CD4-positive, alpha-beta T cell (primary cell): ENCODE results near the gene ORM1. TPM values are rescaled to one million over a fixed set of nuclear protein-coding genes. Genes with fewer than 3 reads are reported as not detected.

Experiments
- ATAC-seq: fragments of 200-7000 bp; cut with Tn5 transposase; one replicate; pipeline ENCODE4 v1.10.0; 2022; ENCODE audit warnings: mild to moderate bottlenecking; ENCODE audit not compliant: poor library complexity
- CTCF ChIA-PET: fragments of 350-600 bp; sonication (Branson Sonifier 250); formaldehyde crosslinking; loops from one replicate; lab custom pipeline; 2021; ENCODE audit warnings: antibody characterized with exemption, inconsistent platforms; lab: Charles Lee
- POLR2A ChIA-PET: fragments of 350-600 bp; sonication (Branson Sonifier 250); formaldehyde crosslinking; loops from one replicate; lab custom pipeline; 2021; ENCODE audit warnings: antibody characterized with exemption, inconsistent platforms; lab: Charles Lee
- DNase-seq, 14 experiments: peaks; one replicate each; pipeline ENCODE4 v3.0.0-alpha.2; 2013 to 2020; ENCODE audit warnings: mixed read lengths in 2 of 14
- H3K27ac ChIP-seq, 2 donors: one replicate each; pipeline versions ENCODE4 v1.5.1 to v1.7.0; 2013; ENCODE audit warnings: low read length in 2 of 2, low read depth in 1 of 2, mild to moderate bottlenecking in 1 of 2
- H3K27me3 ChIP-seq, 2 experiments: 1 replicate in 1 of 2; 2 replicates in 1 of 2; pipeline versions ENCODE4 v1.6.1 to v1.7.0; 2013; ENCODE audit warnings: low read length in 2 of 2, control low read depth in 1 of 2, mild to moderate bottlenecking in 1 of 2, moderate library complexity in 1 of 2; ENCODE audit not compliant: insufficient read depth in 2 of 2, control insufficient read depth in 1 of 2
- H3K36me3 ChIP-seq: one replicate; pipeline ENCODE4 v1.6.1; 2013; ENCODE audit warnings: low read length, control low read depth; ENCODE audit not compliant: insufficient read depth
- H3K4me1 ChIP-seq: one replicate; pipeline ENCODE4 v1.6.1; 2013; ENCODE audit warnings: low read length, control low read depth; ENCODE audit not compliant: insufficient read depth
- H3K4me3 ChIP-seq: one replicate; pipeline ENCODE4 v1.5.1; 2013; ENCODE audit warnings: mild to moderate bottlenecking, low read length, moderate library complexity
- H3K9me3 ChIP-seq, 2 experiments: 1 replicate in 1 of 2; 2 replicates in 1 of 2; pipeline versions ENCODE4 v1.6.1 to v1.7.0; 2013; ENCODE audit warnings: low read length in 2 of 2, mild to moderate bottlenecking in 2 of 2, control low read depth in 1 of 2, moderate library complexity in 1 of 2; ENCODE audit not compliant: control insufficient read depth in 1 of 2, insufficient read depth in 1 of 2
- H3K27ac Mint-ChIP-seq: one replicate; pipeline ENCODE4 v1.8.0; 2020; ENCODE audit warnings: mixed read lengths
- H3K27me3 Mint-ChIP-seq: one replicate; pipeline ENCODE4 v1.8.0; 2021; ENCODE audit warnings: mixed read lengths
- H3K36me3 Mint-ChIP-seq: one replicate; pipeline ENCODE4 v1.8.0; 2021; ENCODE audit warnings: low read depth, mixed read lengths
- H3K4me1 Mint-ChIP-seq: one replicate; pipeline ENCODE4 v1.8.0; 2021; ENCODE audit warnings: low read depth, mixed read lengths
- H3K4me3 Mint-ChIP-seq: one replicate; pipeline ENCODE4 v1.8.0; 2020; ENCODE audit warnings: mild to moderate bottlenecking, mixed read lengths
- H3K9me3 Mint-ChIP-seq: one replicate; pipeline ENCODE4 v1.8.0; 2020; ENCODE audit warnings: mixed read lengths
- intact Hi-C, 2 experiments: fragments of 100-400 bp; cut with DNase I in 1 of 2; cut with micrococcal nuclease in 1 of 2; formaldehyde crosslinking; loops; one replicate each; pipeline versions ENCODE4 v1.15.1 to v1.9.0; 2023 to 2025; cut with DNase I, micrococcal nuclease
- total RNA-seq, 174 experiments: library from RNA in 2 of 174; stranded (reverse) in 2 of 174; gene quantifications; one replicate each; pipeline ENCODE4 v1.2.3 and lab custom pipeline; 2021 to 2026
- TF ChIP-seq, protein P1 (sequence below): fragments of 200-600 bp; IDR thresholded peaks from one replicate; pipeline ENCODE4 v1.8.0; 2022; ENCODE audit warnings: antibody characterized with exemption, mild to moderate bottlenecking

The ORM1 gene
- total RNA-seq, 2 experiments from 2014 or later = not detected

DNA sequence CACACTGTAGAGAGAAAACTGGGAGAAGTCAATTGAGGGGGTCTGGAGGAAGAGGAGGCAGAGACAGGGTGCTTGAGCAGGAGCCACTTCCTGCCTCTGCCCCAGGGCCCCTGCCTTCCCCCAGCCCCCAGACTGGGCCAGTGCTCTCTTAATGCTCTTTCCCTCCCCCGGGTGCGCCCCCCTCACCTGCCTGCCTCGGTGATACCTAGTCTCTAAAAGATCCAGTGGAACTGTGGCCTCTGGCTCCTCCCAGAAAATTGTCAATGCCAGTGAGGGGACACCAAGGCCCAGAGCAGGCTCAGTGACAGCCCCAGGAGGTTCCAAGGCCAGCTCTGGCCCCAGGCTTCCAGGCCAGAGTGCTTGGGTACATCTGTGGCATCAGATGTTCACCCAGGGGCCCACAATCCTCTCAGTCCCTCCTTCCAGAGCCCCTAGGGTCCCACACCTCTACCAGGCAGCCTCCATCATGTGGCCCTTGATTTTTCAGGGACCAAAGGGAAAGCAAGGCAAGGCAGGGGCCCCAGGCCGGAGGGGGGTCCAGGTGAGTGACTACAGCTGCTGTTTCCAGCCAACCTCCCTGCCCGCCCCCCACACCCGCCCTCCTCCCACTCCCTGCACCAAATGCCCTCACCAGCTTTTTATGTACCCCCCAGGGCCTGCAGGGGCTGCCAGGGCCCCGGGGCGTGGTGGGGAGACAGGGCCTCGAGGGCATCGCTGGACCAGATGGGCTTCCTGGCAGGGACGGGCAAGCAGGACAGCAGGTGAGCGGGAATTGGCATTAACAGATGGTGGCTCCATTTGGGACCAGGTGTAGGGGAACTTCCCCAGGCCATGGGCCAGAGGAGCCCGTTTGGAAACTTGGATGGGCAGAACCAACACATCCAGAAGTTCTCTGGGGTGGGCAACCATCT, 33.1 kb upstream of the ORM1 start:
- no peak overlapping the region for H3K4me3 Mint-ChIP-seq
- no peaks in the 10 kb centered on the region for H3K9me3 Mint-ChIP-seq
- H3K27me3 Mint-ChIP-seq = peaks cover 6% of the 10 kb centered on the region
- no peaks in the 10 kb centered on the region for H3K36me3 Mint-ChIP-seq
- ATAC-seq = no peak
- CTCF ChIA-PET = no interaction called here
- H3K27ac Mint-ChIP-seq = no peak overlapping the region
- Histone ChIP-seq H3K27ac (no peak overlapping the region), H3K4me3 (no peak overlapping the region), H3K9me3 (peaks cover 4% of the 10 kb centered on the region in 2 experiments), H3K4me1 (peaks cover 3% of the 10 kb centered on the region), H3K27me3 (no peaks in the 10 kb centered on the region), H3K36me3 (no peaks in the 10 kb centered on the region)
- POLR2A ChIA-PET = no interaction called here
- intact Hi-C loops = loop anchor here in 1 of 2 experiments (1.0 to 2.0 kb wide), 2 partner anchors 181 to 208 kb away; no protein-coding TSS in a partner anchor
- TF ChIP-seq, protein P1, sequence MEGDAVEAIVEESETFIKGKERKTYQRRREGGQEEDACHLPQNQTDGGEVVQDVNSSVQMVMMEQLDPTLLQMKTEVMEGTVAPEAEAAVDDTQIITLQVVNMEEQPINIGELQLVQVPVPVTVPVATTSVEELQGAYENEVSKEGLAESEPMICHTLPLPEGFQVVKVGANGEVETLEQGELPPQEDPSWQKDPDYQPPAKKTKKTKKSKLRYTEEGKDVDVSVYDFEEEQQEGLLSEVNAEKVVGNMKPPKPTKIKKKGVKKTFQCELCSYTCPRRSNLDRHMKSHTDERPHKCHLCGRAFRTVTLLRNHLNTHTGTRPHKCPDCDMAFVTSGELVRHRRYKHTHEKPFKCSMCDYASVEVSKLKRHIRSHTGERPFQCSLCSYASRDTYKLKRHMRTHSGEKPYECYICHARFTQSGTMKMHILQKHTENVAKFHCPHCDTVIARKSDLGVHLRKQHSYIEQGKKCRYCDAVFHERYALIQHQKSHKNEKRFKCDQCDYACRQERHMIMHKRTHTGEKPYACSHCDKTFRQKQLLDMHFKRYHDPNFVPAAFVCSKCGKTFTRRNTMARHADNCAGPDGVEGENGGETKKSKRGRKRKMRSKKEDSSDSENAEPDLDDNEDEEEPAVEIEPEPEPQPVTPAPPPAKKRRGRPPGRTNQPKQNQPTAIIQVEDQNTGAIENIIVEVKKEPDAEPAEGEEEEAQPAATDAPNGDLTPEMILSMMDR = no peak
- no peaks in the 10 kb centered on the region for H3K4me1 Mint-ChIP-seq
- DNase-seq = peak in 3 of 14 experiments; percentile 0 to 16 (median 8)

DNA sequence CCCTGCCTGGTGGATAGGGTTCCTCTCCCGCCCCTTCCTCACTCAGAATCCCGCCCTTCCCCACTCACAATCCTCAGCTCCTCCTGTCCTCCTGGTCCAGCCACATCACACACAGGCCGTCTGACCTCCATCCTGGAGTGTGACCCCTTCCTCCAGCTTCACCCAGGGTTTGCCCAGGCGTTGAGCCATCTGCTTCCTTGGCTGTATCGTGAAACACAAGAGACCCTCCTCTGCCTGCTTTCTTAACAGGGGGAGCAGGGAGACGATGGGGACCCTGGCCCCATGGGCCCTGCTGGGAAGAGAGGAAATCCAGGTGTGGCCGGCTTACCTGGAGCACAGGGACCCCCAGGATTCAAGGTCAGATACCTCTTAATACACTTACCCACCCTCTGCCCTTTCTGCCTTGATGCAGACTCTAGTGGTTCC, 32.3 kb upstream of the ORM1 start:
- H3K9me3 ChIP-seq = peaks cover 5 to 11% of the 10 kb centered on the region in 2 experiments
- peak in 1 of 14 experiments; percentile 8 for DNase-seq
- H3K4me3 ChIP-seq = no peak overlapping the region
- Mint-ChIP-seq H3K27me3 (peaks cover 6% of the 10 kb centered on the region), H3K36me3 (no peaks in the 10 kb centered on the region), H3K4me1 (no peaks in the 10 kb centered on the region), H3K27ac (no peak overlapping the region), H3K9me3 (peaks cover 4% of the 10 kb centered on the region), H3K4me3 (no peak overlapping the region)
- POLR2A ChIA-PET = no interaction called here
- intact Hi-C loops = loop anchor here in 1 of 2 experiments (1.0 to 2.0 kb wide), 2 partner anchors 182 to 208 kb away; no protein-coding TSS in a partner anchor
- no peaks in the 10 kb centered on the region for H3K27me3 ChIP-seq
- TF ChIP-seq, protein P1 = no peak
- H3K36me3 ChIP-seq = no peaks in the 10 kb centered on the region
- peaks cover 3% of the 10 kb centered on the region for H3K4me1 ChIP-seq
- no peak overlapping the region for H3K27ac ChIP-seq
- no peak for ATAC-seq
- CTCF ChIA-PET = interaction anchor here (0.7 to 1.1 kb wide), 6 partner anchors 10 to 670 kb away, joined by 3 to 6 read pairs (median 3); partner anchors contain the start of gene COL27A1

DNA sequence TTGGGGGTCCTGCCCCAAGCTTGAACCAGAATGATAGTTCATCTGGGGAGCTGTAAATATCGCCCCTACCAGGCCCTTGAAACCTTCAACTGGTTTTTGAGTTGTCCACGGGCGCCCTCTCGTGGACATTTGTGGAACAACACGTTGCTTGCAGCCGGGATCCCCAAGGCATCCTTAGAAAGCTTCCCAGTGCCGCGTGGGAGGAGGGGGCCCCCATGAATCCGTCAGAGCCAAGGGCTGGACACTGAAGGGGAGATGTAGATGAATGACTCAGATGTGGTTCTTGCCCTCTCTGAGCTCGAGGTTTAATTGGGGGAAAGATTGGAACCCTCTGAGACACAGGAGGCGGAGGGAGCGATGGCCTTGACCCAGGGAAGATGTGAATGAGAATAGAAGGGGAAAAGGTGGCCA, 31.8 kb upstream of the ORM1 start:
- no peaks in the 10 kb centered on the region for H3K4me1 Mint-ChIP-seq
- H3K9me3 Mint-ChIP-seq = peaks cover 6% of the 10 kb centered on the region
- H3K27ac Mint-ChIP-seq = no peak overlapping the region
- ChIA-PET POLR2A (no interaction called here), CTCF (interaction anchor here (0.7 to 1.1 kb wide), 6 partner anchors 11 to 670 kb away, joined by 3 to 6 read pairs (median 3); partner anchors contain the start of gene COL27A1)
- peak; percentile 50 to 81 (median 64) for DNase-seq
- TF ChIP-seq, protein P1 = peak; percentile 94
- Histone ChIP-seq H3K4me1 (peaks cover 3% of the 10 kb centered on the region), H3K9me3 (peaks cover 8 to 16% of the 10 kb centered on the region in 2 experiments), H3K27me3 (no peaks in the 10 kb centered on the region), H3K27ac (no peak overlapping the region), H3K36me3 (no peaks in the 10 kb centered on the region), H3K4me3 (no peak overlapping the region)
- H3K4me3 Mint-ChIP-seq = no peak overlapping the region
- intact Hi-C loops = loop anchor here (1.0 to 2.0 kb wide), 3 partner anchors 136 to 209 kb away; partner anchors contain the start of gene COL27A1 (in 2 of the 2)
- peaks cover 6% of the 10 kb centered on the region for H3K27me3 Mint-ChIP-seq
- H3K36me3 Mint-ChIP-seq = no peaks in the 10 kb centered on the region
- ATAC-seq = no peak
